Stimulated activated CD4-positive, alpha-beta T cell treated with anti-CD3 and anti-CD28 coated beads, Interleukin-4, amount 100 ng/mL, for 24 hours (primary cell): ENCODE data around the gene ALDH3B1.

Source experiments
- DNase-seq: peaks from one replicate; pipeline ENCODE4 v3.0.0-alpha.2; 2020

ALDH3B1 gene

DNA sequence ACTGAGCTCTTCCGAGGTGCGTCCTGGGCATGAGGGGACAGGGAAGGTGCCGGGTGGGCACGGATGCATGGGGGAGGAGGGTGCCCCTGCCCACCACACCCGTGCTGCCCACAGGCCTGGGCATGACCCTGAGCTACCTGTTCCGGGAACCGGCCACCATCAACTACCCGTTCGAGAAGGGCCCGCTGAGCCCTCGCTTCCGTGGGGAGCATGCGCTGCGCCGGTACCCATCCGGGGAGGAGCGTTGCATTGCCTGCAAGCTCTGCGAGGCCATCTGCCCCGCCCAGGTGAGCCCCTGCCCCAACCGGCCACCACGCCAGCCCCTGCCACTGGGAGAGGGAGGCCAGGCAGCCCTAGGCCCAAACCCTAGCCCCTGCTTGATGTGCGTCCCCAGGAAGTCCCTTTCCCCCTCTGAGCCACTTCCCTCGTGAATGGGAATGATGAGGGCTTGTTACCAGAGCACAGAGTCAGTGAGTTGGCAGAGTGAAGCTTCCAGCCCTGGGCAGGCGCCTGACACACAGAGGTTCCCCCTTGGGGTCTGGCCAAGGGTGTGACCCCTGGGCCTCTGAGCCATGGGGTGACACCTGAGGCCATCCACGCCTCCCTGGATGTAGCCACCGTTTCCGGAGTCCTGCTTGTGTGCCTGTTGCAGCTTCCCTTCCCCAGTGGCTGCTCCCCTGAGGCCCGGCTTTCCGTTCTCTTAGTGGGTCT lies 23.0 kb downstream of the ALDH3B1 start:
- DNase-seq, result no peak

DNA sequence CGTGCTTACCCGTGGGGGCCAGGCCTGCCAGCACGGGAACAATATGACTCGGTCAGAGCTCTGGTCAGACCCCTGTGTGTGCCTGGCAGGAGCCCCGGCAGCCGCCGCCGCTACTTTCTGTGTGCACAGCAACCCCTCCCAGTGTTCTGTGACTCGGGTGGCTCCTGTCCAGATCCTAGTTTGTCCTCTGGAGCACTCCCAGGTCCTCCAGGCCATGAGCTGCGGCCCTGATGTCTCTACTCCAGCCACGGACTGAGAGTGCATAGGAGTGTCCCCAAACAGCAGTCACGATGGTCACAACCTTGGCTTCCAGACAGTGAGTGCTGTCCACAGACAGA lies 23.6 kb downstream of the ALDH3B1 start:
- DNase-seq, result no peak

DNA sequence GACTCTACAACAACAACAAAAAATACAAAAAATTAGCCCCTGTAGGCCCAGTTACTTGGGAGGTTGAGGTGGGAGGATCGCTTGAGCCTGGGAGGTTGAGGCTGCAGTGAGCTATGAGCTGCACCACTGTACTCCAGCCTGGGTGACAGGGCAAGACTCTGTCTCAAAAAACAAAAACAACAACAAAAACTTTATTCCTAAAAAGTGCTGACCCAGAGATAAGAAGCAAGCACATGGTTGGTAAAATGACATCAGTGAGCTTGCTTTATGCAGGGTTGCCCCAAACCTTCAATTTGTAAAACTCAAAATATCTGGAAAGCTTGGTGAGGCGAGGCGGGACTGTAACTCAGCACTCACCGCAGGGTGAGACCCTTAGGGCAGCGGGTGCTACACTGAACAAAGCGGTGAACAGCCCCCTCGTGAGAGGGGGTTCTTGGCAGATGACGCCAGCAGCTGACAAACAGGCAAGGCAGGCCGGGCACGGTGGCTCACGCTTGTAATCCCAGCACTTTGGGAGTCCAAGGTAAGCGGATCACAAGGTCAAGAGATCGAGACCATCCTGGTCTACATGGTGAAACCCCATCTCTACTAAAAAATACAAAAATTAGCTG lies 25.2 kb downstream of the ALDH3B1 start:
- no peak for DNase-seq

DNA sequence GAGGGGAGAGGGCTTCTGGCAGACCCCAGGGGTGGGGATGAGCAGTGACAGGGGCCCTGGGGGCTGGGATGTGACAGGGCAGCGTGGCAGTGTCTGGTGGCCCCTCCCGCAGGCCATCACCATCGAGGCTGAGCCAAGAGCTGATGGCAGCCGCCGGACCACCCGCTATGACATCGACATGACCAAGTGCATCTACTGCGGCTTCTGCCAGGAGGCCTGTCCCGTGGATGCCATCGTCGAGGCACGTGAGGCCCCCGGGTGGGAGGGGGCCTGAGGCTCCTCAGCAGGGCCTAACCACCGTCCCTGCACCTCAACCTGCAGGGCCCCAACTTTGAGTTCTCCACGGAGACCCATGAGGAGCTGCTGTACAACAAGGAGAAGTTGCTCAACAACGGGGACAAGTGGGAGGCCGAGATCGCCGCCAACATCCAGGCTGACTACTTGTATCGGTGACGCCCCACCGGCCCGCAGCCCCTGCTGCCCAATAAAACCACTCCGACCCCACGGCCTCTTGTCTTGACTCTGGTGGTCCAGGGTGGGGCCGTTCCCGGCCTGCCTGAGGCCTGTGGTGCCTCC lies 26.1 kb downstream of the ALDH3B1 start:
- no peak for DNase-seq

DNA sequence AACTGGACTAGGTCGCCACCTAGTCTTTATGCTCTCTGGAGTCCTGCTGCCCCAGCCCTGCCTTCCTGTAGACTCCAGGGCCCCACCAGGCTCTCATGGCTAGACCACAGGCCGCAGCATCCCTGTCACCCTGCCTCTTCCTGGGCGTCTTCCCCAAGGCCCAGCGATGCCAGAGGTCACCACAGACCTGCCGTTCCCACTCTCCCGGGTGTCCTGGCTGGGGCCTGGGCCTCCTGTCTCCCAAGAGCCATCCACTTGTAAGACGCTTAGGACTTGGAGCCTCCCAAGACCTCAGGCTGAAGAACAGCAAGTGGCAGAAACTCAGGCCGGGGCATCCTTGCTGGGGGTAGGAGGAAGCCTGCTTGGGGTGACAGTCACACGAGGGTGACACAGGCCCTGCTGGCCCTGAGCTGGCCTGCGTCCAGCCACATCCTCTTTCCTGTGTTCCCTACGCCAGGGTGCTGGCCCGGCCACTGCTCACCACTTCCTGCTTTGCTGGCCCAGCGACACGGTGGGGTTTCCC lies 26.7 kb downstream of the ALDH3B1 start:
- no peak for DNase-seq

DNA sequence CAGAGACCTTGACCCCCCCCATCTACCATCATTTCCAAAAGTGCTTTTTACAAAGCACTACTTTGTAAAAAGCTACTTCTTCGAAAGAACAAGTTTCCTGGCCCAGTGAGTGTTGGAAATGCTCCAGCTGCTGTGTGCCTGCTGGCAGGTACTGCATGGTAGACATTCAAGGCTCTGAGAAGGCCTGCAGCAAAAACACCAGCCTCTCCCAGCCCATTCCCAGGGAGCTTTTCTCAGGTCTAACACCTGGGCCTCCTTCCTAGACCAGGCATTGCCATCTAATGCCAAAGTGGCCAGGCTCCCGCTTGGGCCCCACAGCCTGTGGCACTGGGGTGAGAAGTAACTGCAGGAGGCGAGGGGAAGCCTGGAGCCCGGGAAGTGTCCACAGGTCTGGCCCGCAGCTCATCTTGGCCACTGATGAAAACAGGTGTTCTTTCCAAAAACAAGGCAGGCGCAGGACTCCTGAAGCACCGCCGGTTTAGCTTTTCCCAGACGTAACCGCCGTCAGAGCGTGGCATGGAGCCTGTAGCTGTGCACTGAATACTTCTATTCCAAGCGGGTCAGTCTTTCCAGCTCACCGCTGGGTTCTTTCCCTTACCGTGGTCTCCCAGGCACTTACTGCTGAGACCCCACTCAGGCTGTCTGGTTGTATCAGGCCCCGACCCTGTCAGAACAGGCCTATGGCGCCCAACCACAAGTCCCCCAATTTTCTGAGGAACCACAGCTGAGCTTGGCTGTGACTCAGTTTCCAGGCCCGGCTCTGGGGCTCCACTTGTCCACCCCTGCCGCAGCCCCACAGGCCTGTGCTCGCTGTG lies 27.5 kb downstream of the ALDH3B1 start:
- DNase-seq, result no peak

DNA sequence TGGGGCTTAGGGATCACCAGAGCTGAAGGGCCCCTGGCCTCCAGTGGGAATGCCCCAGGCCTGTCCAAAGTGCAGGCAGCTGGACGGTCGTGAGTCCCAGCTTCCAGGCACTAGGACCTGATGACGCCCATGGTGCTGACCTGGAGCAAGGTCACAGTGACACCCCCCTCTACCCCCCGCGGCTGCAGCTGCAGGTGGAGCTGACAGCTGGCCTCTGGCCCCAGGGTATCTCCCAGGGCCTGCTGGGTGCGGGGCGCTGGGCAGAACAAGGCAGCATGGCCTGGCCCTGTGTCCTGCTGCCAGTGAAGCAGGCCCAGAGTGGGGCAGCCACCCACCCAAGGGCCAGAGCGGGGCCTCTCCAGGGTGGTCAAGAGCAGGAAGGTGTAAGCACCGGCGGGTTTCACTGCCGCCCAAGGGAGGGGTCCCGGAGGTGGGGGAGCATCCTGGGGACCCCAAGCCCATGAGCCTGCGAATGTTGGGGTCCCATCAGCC lies 28.1 kb downstream of the ALDH3B1 start:
- DNase-seq, result no peak

DNA sequence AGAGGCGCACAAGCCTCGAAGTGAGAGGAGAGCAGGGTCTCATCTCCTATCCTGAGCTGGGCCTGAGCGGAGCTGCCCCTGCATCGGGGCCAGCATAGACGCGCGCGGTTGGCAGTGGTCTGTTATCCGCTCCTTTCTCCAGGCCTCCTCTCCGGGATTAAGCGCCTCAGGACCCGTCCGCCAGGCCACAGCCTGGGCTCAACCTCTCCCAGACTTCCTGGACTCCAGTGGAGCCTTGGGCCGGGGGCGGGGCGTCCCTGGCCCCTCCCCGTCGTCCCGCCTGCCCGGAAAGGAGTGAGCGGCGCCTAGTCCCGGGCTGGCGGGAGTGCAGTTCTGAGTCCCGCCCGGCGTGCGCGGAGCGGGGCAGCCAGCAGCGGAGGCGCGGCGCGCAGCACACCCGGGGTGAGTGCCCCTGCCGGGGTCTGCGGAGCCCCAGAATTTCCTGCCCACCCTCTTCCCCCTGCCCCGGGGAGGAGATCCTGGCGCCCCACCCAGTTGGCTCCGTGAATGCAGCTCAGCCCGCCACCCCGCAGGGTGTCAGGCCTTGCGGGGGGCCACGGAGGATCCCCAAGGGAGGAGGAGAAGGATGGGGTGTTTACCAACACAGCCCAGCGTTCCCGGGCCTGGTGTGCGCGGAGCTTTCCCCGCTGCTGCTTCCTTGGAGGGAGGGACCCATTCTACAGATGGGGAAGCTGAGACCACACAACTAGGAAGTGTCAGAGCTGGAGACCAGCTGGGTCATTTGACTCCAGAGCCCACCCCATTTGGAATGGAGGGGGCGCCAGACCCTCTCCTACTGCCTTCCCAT lies 28.8 kb downstream of the ALDH3B1 start, which contains the start of gene TCIRG1:
TSS of gene TCIRG1 (plus strand) at position 308 of the 808 bp plus-strand sequence. CDS start 2,247 bp downstream, outside the sequence.
- peak; percentile 62 for DNase-seq

DNA sequence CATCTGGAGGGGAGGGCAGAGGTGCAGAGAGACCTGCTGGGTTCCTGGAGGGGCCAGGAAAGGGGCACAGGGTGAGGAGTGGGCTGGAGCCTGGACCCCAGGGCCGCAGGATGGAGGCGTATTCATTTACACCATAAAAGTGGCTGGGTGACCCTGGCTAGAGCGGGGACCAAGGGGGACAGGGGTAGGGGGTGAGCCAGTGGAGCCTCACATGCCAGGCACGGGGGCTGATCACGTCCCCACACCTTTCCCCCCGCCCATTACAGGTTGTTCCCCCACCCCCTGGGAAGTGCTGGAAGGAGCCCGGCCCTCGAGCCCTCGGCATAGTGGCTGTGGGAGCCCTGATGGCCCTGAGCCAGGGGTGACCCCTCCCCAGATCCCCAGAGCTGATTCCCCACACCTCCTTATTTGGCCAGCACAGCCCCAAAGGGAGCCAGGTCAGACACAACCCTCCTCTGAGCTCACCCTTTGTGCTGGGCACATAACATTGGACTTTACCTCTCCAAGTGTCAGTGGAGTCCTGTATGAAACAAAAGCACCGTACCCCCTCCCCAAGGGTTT lies 29.5 kb downstream of the ALDH3B1 start:
- DNase-seq, result no peak

DNA sequence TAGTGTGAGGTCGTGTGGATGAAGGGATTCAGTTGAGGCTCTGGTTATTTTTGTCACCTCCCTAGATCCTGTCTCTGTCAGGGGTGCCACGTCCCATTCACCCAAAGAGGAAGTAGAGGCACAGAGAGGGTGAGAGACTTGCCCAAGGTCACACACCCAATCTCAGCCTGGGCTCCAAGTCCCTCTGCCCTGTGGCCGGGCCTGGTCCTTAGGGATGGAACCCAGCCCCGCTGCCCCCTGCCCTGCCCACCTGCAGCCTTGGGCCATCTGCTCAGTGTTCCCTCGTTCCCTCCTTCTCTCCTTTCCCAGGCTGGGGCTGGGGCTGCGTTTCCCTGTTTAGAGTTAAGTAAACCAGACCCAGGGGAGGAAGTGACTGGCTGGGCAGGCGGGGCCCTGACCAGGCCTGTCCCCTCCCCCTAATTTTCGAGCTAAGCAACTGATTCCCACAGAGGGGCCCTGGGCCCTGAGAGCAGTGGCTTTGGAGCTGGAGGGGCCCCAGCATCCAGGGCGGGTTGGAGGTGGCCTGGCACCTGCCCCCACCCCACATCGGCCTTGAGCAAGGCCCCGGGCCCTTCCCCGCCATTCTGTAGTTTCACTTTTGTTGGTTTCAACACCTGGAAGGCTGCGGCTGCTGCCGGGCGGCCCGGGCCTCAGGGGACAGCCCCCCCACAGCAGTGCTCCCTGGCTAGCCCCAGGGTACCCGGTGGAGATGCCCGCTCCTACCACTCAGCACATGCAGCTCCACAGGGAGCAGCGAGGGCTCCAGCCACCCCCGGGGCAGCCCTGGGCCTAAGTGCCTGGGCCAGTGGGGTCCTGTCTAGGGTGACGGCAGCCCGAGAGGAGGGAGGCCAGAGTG lies 30.2 kb downstream of the ALDH3B1 start:
- peak; percentile 44 for DNase-seq

DNA sequence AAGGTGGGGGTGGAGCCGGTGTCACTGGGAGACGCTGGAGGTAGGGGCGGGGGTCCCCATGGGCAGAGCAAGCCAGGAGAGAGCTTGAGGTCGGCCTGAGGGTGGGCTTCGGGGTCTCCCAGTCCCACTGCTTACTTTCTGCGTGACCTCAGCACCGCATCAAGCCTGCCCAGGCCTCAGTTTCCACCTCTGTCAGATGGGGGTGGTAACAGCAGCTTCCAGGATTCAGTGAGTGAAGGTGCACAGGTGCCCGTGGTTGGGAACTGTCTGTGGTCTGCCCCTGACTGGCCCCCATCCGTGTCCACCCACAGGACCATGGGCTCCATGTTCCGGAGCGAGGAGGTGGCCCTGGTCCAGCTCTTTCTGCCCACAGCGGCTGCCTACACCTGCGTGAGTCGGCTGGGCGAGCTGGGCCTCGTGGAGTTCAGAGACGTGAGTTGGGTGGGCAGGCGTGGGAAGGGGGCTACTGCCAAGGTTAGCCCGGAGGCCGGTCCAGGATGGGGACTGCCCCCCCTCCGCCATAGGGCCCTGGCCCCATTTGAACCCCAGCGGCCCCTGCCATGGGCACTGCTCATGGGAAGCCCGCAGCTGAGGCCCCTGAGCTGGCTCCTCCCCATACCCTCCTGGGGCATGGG lies 30.9 kb downstream of the ALDH3B1 start:
- no peak for DNase-seq

DNA sequence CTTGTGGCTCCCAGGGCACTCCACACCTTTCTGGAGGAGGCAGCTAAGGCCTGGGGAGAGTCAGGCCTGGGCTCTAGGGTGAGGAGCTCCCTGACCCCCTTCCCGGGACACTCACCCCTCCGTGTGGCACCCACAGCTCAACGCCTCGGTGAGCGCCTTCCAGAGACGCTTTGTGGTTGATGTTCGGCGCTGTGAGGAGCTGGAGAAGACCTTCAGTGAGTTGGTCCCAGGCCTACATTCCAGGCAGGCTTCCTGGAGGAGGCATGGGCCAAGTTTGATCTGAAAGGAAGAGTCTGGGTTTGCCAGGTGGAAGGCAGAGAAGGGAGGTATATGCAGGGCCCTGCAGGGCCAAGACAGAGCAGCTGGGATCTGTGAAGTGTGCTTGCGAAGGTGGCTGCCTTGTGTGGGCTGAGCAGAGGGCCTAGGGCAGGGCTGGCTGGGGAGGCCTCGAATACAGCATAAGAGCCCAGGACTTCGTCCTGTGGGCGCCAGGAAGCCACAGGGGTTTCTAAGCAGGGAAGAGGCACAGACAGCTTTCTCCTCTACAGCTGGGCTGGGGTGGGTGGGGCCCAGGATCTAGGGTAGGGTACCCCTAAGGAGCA lies 31.6 kb downstream of the ALDH3B1 start:
- no peak for DNase-seq

DNA sequence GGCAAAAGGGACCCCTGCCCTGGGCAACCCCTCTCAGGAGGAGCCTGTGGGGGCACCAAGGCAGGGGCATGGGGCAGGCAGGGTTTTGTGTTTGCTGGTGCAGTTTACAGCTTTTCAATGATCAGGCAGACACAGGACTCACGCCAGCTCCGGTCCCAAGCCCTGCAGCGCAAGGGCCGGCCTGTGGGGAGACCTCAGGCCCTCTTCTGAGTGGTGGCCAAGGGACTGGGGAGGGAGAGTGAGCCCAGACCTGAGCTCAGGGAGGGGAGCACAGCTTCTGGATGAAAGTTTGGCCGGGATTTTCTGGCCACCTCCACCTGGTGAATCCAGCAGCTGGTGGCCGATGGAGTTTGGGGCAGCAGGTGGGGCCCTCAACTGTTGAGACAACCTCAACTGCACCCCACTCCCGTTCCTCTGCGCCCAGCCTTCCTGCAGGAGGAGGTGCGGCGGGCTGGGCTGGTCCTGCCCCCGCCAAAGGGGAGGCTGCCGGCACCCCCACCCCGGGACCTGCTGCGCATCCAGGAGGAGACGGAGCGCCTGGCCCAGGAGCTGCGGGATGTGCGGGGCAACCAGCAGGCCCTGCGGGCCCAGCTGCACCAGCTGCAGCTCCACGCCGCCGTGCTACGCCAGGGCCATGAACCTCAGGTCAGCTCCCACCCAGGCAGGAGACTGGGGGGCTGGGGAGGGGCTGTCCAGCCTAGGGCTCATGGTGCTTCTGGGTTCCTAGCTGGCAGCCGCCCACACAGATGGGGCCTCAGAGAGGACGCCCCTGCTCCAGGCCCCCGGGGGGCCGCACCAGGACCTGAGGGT lies 32.3 kb downstream of the ALDH3B1 start:
- no peak for DNase-seq

DNA sequence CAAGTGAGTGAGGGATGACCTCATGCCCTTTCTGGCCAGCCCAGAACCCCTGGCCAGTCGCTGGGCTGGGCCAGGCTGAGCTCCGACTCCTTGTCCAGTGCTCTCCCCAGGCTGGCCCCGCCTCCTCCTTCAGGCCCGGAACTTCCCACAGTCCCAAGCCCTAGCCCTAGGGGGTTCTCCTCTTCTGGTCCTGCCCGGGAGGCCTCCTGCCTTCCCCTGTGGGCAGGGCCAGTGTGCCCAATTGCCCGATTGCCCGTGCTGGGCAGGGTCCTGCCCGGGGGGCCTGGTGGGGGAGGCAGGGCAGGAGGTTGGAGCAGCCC lies 32.9 kb downstream of the ALDH3B1 start:
- DNase-seq, result no peak

DNA sequence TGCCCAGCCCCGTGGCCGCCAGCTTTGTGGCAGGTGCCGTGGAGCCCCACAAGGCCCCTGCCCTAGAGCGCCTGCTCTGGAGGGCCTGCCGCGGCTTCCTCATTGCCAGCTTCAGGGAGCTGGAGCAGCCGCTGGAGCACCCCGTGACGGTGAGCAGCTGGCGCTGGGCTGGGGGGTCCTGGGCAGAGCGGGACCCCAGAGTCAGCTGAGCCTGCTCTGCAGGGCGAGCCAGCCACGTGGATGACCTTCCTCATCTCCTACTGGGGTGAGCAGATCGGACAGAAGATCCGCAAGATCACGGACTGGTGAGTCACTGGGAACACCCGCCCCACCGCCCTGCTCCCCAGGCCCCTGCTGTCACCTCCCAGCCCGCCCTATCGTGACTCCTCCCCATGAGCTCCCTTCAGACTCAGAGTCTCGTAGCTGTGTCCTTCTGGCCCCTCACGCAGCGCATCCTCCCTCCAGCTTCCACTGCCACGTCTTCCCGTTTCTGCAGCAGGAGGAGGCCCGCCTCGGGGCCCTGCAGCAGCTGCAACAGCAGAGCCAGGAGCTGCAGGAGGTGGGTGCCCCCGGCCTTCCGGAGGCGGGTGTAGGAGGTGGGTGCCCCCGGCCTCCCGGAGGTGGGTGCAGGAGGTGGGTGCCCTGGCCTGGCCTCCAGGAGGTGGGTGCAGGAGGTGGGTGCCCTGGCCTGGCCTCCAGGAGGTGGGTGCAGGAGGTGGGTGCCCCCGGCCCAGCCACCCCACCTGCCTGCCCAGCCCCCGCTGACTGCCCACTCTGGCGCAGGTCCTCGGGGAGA lies 33.4 kb downstream of the ALDH3B1 start:
- no peak for DNase-seq

DNA sequence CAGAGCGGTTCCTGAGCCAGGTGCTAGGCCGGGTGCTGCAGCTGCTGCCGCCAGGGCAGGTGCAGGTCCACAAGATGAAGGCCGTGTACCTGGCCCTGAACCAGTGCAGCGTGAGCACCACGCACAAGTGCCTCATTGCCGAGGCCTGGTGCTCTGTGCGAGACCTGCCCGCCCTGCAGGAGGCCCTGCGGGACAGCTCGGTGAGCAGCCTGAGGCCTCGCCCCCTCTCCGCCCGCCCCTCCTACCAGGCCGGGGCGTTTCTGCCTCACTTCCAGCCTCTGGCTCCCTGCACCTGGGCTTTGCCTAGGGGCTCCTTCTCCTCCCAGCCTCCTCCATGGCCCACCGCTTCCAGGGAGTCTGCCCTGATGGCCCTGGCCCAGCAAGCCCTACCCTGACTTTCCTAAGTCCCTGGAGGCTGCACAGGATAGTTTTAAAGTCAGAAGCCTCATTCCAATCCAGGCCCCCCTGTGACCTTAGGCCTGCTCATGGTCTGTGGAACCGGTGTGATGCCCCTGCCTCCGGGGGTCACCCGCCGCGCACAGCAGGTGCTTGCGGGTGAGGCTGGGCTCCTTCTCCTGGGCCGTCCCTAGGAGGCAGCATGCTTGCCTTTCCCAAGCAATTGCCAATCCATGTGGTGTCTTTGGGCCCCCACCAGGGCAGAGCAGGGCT lies 34.2 kb downstream of the ALDH3B1 start:
- no peak for DNase-seq

DNA sequence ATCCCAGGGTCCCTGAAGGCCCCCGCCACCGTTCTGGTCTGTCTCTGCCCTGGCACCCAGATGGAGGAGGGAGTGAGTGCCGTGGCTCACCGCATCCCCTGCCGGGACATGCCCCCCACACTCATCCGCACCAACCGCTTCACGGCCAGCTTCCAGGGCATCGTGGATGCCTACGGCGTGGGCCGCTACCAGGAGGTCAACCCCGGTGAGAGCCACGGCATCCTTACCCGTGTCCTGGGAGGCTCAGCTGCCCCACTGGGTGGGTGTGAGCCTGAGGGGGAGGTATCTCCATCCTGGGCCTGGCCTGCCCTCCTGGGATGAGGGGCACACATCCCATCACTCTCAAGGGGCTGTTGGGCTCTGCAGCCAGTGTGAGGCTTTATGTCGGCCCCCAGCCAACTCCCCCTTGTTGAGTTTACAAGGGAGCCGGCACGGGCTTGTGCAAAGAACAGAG lies 34.8 kb downstream of the ALDH3B1 start:
- no peak for DNase-seq
